Measurements from ENCODE around the gene P2RX6.

P2RX6 gene

DNA sequence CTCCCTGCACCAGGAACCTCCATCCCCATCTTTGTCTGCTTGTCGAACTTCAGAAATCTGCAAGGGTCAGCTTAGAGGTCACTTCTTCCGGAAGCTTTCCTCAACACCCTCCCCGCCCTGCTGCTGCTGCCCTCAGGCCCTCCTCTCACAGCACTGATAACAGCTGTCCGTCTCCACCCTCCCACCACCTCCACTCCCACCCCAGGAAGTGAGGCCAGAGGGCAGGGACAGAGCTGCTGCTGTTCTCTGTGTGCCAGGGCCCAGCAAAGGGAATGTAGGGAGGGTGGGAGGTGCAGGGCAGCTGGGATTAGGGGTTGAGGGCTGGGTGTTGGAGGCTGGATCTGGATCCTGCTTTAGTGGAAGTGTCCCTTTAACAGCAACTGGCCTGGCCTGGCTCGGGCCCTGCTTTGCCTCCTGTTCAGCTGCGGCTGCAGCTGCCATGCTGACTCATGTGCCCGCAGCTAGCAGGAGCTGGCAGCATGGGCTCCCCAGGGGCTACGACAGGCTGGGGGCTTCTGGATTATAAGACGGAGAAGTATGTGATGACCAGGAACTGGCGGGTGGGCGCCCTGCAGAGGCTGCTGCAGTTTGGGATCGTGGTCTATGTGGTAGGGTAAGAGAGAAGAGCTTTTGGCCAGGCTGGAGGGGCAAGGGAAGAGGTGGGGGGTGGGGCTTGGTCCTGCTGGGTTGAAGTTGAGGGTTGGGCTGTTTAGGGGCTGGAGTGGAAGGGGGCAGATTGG lies at the start of gene P2RX6:
P2RX6 (plus strand) TSS at position 440 of the 740 bp plus-strand sequence; CDS start at position 450, 10 bp downstream.
- DNase-seq (ENCODE audit: insufficient read length, low spot score) (no peak), FAIRE-seq (no peak)
- TF ChIP-seq, protein P1, sequence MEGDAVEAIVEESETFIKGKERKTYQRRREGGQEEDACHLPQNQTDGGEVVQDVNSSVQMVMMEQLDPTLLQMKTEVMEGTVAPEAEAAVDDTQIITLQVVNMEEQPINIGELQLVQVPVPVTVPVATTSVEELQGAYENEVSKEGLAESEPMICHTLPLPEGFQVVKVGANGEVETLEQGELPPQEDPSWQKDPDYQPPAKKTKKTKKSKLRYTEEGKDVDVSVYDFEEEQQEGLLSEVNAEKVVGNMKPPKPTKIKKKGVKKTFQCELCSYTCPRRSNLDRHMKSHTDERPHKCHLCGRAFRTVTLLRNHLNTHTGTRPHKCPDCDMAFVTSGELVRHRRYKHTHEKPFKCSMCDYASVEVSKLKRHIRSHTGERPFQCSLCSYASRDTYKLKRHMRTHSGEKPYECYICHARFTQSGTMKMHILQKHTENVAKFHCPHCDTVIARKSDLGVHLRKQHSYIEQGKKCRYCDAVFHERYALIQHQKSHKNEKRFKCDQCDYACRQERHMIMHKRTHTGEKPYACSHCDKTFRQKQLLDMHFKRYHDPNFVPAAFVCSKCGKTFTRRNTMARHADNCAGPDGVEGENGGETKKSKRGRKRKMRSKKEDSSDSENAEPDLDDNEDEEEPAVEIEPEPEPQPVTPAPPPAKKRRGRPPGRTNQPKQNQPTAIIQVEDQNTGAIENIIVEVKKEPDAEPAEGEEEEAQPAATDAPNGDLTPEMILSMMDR (IDR thresholded peaks at IDR 0.05; ENCODE audit: insufficient read depth, missing control alignments) = no peak

DNA sequence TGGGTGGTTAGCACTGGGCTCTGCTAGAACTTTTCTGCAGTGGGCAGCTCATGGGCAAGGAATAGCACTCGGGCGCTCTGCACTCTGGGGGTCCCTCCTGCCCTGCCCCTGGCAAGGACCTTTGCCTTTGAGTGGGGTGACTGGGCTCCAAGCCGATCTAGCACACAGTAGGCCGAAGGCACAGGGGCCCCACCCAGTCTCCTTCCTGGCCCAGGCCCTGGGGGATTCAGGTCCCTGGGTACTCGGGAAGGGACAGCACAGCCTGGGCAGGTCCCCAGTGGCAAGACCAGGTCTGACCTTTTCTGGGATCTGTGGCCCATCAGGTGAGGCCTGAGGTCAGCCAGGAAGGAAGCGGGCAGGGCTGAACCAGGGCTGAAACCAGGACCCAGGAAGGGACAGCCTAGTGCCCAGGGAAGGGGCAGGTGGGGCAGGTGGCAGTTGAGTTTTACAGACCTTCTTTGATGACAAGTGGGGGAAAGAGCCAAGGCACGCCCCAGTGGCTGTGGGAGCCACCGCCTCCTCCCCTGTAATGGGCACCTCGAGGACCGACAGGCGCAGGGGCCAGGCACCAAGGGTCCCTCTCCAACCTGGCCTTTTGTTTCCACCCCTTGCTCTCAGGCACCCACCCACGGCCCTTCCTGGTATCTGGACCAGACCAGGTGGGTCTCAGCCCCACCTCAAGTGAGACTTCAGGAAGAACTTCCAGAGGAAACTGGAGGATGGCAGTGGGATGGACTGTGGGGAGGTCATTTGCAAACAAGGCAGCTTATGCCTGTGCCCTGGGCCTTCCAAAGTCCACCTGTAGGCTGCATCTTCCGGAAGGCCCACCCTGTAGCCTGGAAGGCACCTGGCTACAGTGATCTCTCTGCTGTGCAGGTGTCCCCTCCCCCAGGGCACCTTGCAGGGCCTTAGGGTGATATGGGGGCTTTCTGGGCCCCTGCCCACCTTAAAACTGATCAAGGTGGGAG lies 48.8 kb upstream of the P2RX6 start:
- no peak for FAIRE-seq
- TF ChIP-seq, protein P1 (IDR thresholded peaks at IDR 0.05; ENCODE audit: insufficient read depth, missing control alignments) = no peak
- no peak for DNase-seq (ENCODE audit: insufficient read length, low spot score)

DNA sequence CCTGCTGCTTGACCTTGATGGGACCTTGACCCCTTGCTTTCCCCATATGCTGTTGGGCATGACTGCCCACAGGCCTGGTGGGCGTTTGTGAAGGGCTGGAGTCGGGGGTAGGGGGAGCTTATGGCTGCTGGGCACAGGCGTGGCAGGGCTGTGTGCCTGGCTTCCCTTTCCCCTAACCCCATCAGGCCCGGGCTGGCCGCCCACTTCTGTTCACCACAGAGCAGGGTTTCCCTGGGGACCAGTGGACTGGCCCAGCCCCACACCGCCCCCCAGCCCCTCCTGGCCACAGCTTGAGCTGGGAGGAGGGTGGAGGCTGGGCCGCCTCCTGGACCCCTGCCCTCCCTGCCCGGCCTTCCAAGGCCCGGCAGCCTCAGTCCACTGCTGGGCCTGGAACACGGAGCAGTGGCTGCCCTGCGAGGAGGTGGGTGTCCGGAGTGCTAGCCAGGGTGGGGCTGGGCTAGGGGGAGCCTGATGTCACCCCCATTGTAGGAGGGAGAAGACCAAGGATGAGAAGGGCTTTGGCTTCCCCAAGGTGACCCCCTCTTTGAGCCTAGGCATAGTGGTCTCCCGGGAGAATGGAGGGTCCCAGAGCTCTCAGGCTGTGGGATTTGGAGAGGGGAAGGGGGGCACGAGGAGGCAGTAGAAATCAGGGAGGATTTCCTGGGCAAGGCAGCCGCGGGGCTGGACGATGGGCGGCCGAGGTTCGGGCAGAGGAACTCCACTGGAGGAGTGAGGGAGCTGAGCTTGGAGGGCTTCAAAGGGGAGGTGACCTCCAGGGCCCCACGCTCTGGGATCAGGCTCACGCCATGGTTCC lies 47.9 kb upstream of the P2RX6 start, which contains the start of gene AIFM3:
AIFM3 (plus strand) TSS at position 373 of the 814 bp plus-strand sequence. CDS start 690 bp downstream, outside the sequence.
- no peak for DNase-seq (ENCODE audit: insufficient read length, low spot score)
- no peak for FAIRE-seq
- TF ChIP-seq, protein P1 (IDR thresholded peaks at IDR 0.05; ENCODE audit: insufficient read depth, missing control alignments) = no peak

GRCh38 chr22:20967697-20968211 lies 47.2 kb upstream of the P2RX6 start:
- DNase-seq (ENCODE audit: insufficient read length, low spot score) (no peak), FAIRE-seq (no peak)
- TF ChIP-seq, protein P1 (IDR thresholded peaks at IDR 0.05; ENCODE audit: insufficient read depth, missing control alignments) = no peak

DNA sequence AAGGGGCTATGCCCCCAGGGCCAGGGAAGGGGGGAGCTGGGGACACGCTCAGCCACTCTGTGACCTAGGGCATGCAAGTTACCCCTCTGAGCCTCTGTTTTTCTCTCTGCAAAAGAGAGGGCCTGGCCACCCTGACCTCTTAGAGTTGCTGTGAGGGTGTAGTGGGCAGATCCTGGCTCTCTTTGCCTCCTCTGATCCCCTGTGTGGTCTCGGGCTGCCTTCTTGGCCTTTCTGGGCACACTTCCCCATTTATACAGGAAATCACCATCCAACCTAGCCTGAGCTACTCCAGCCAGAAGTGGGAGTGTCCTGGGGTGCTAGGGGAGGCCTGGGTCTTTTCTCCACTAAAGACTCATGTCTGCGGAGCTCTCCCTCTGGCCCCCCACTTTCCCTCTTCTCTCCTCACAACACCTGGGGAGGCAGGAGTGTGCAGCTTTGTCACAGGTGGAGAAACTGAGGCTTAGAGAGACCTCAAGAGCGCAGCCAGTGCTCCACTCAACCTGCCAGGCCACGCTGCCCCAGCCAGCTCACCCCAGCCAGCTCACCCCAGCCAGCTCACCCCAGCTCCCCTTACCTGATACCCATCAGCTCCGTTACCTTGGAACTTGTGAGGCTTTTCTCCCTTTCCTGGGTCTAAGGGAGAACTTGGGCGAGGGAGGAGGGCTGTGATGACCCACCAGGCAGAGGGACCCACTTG lies 46.5 kb upstream of the P2RX6 start:
- DNase-seq (ENCODE audit: insufficient read length, low spot score) (no peak), FAIRE-seq (no peak)
- TF ChIP-seq, protein P1 (IDR thresholded peaks at IDR 0.05; ENCODE audit: insufficient read depth, missing control alignments) = no peak

Measured in D721Med (cell line).